Cerebellar nuclear complex (tissue), 1 donor: Measurements from ENCODE around the gene RIN1.
A peak's percentile ranks its signal among the peaks of the same experiment; 100 is the strongest.
"Not testable (repeated sequence)": the region's sequence is repeated elsewhere in the genome, so short reads cannot be mapped to it uniquely, and the experiment has no call there.

Experiments
- DNase-seq, 2 experiments: peaks; one replicate each; lab custom pipeline; 2025; lab: John Stamatoyannopoulos, UW

Gene RIN1

GRCh38 chr11:66336234-66337102 is at the start of gene RIN1:
Gene RIN1, minus strand, starts transcription at chr11:66336434. Its CDS starts 32 bp downstream, at chr11:66336402.
- peak; percentile 55 to 82 for DNase-seq

GRCh38 chr11:66384316-66384715 is 48.1 kb upstream of the RIN1 start:
- not testable (repeated sequence) for DNase-seq

GRCh38 chr11:66380264-66380663 is 44.0 kb upstream of the RIN1 start:
- not testable (repeated sequence) for DNase-seq

- not testable (repeated sequence) for DNase-seq
Observed at GRCh38 chr11:66373690-66374287, 37.6 kb upstream of the RIN1 start.

- no peak for DNase-seq
Observed at GRCh38 chr11:66373265-66373664, 37.0 kb upstream of the RIN1 start.

- no peak for DNase-seq
Observed at GRCh38 chr11:66371627-66372415, 35.6 kb upstream of the RIN1 start, which contains the start of gene SLC29A2. Gene SLC29A2, minus strand, starts transcription at chr11:66371760. Its CDS starts 169 bp downstream, at chr11:66371591.

GRCh38 chr11:66369073-66369894 is 33.0 kb upstream of the RIN1 start:
- DNase-seq: no peak

GRCh38 chr11:66368484-66368883 is 32.2 kb upstream of the RIN1 start:
- no peak for DNase-seq

- DNase-seq: no peak
Observed at GRCh38 chr11:66367561-66368312, 31.5 kb upstream of the RIN1 start.

GRCh38 chr11:66366844-66367477 is 30.7 kb upstream of the RIN1 start:
- no peak for DNase-seq

GRCh38 chr11:66365711-66366619 is 29.7 kb upstream of the RIN1 start:
- no peak for DNase-seq

GRCh38 chr11:66365166-66365565 is 28.9 kb upstream of the RIN1 start:
- DNase-seq: no peak

GRCh38 chr11:66363805-66364535 is 27.7 kb upstream of the RIN1 start:
- no peak for DNase-seq

GRCh38 chr11:66363187-66363601 is 27.0 kb upstream of the RIN1 start:
- DNase-seq: no peak

- DNase-seq: no peak
Observed at GRCh38 chr11:66362481-66363147, 26.4 kb upstream of the RIN1 start.

GRCh38 chr11:66361502-66361941 is 25.3 kb upstream of the RIN1 start:
- no peak for DNase-seq

- no peak for DNase-seq
Observed at GRCh38 chr11:66360406-66361073, 24.3 kb upstream of the RIN1 start.
